GM23338 (cell line): ENCODE data around the gene PRR18. TPM values are rescaled to one million over a fixed set of nuclear protein-coding genes. Genes with fewer than 3 reads are reported as not detected.

ENCODE experiments used
- ATAC-seq: fragments of 200-7000 bp; cut with Tn5 transposase; 3 replicates; pipeline ENCODE4 v1.9.1; 2020
- DNase-seq: peaks from one replicate; pipeline ENCODE4 v3.0.0-alpha.2; 2015; ENCODE audit warnings: low spot score
- H2AFZ ChIP-seq: fragments of 200-600 bp; sonication (generic); 2 replicates; pipeline ENCODE4 v1.8.0; 2016; ENCODE audit warnings: antibody characterized with exemption, mild to moderate bottlenecking, moderate library complexity
- H3F3A ChIP-seq: fragments of 200-600 bp; sonication (generic); replicated peaks from 2 replicates; pipeline ENCODE4 v1.8.0; 2017; ENCODE audit warnings: antibody characterized with exemption, mixed run types, low read depth
- H3K27ac ChIP-seq: fragments of 200-600 bp; sonication (generic); 2 replicates; pipeline ENCODE4 v1.6.1; 2016; ENCODE audit warnings: low read depth
- H3K27me3 ChIP-seq: fragments of 200-600 bp; sonication (generic); 2 replicates; pipeline ENCODE4 v1.8.0; 2016; ENCODE audit warnings: mild to moderate bottlenecking, mixed run types, moderate library complexity; ENCODE audit not compliant: insufficient read depth
- H3K36me3 ChIP-seq: fragments of 200-600 bp; sonication (generic); 2 replicates; pipeline ENCODE4 v1.8.0; 2016; ENCODE audit warnings: mild to moderate bottlenecking; ENCODE audit not compliant: insufficient read depth
- H3K4me1 ChIP-seq: fragments of 200-600 bp; sonication (generic); 2 replicates; pipeline ENCODE4 v1.8.0; 2016; ENCODE audit warnings: mild to moderate bottlenecking, moderate library complexity; ENCODE audit not compliant: insufficient read depth
- H3K4me2 ChIP-seq: fragments of 200-600 bp; sonication (generic); 2 replicates; pipeline ENCODE4 v1.7.1; 2017; ENCODE audit warnings: mixed run types
- H3K4me3 ChIP-seq: fragments of 200-600 bp; sonication (generic); 2 replicates; pipeline ENCODE4 v1.6.1; 2016; ENCODE audit warnings: mixed run types
- H3K79me2 ChIP-seq: fragments of 200-600 bp; sonication (generic); replicated peaks from 2 replicates; pipeline ENCODE4 v1.8.0; 2017; ENCODE audit warnings: mild to moderate bottlenecking; ENCODE audit not compliant: insufficient read depth
- H3K9me2 ChIP-seq: fragments of 200-600 bp; sonication (generic); 2 replicates; pipeline ENCODE4 v1.8.0; 2017; ENCODE audit not compliant: insufficient read depth
- H4K20me1 ChIP-seq: fragments of 200-600 bp; sonication (generic); replicated peaks from 2 replicates; pipeline ENCODE4 v1.8.0; 2017; ENCODE audit warnings: mild to moderate bottlenecking; ENCODE audit not compliant: insufficient read depth
- H3K27ac Mint-ChIP-seq: 2 replicates; pipeline ENCODE4 v1.8.0; 2020; ENCODE audit warnings: inconsistent platforms, mild to moderate bottlenecking, moderate library complexity, mixed read lengths
- H3K27me3 Mint-ChIP-seq: 3 replicates; pipeline ENCODE4 v1.8.0; 2022; ENCODE audit warnings: low read depth, mild to moderate bottlenecking, moderate library complexity, mixed read lengths, inconsistent platforms; ENCODE audit not compliant: insufficient read depth, poor library complexity
- H3K36me3 Mint-ChIP-seq: 3 replicates; pipeline ENCODE4 v1.8.0; 2021; ENCODE audit warnings: low read depth, mild to moderate bottlenecking, inconsistent platforms, moderate library complexity, mixed read lengths
- H3K4me1 Mint-ChIP-seq: 3 replicates; pipeline ENCODE4 v1.8.0; 2020; ENCODE audit warnings: mild to moderate bottlenecking, inconsistent platforms, mixed read lengths
- H3K4me3 Mint-ChIP-seq: 3 replicates; pipeline ENCODE4 v1.8.0; 2021; ENCODE audit warnings: moderate library complexity, mild to moderate bottlenecking, inconsistent platforms, mixed read lengths
- H3K9me3 Mint-ChIP-seq: 3 replicates; pipeline ENCODE4 v1.8.0; 2020; ENCODE audit warnings: moderate library complexity, mild to moderate bottlenecking, inconsistent platforms, mixed read lengths
- CREB1 ChIP-seq: fragments of 250-450 bp; sonication (Bioruptor Pico); IDR thresholded peaks from 2 replicates; pipeline ENCODE4 v1.5.0; 2020; ENCODE audit warnings: low read depth, mild to moderate bottlenecking, moderate library complexity
- CTCF ChIP-seq, 2 experiments: fragments of 200-600 bp in 1 of 2; sonication (generic) in 1 of 2; conservative IDR thresholded peaks; 2 replicates each; pipeline versions ENCODE4 v1.5.1 to v1.6.1; 2016 to 2017; ENCODE audit warnings: antibody characterized with exemption in 2 of 2, low read depth in 2 of 2, mild to moderate bottlenecking in 2 of 2, moderate library complexity in 1 of 2
- ETS1 ChIP-seq: IDR thresholded peaks from 2 replicates; pipeline ENCODE4 v1.6.1; 2016; ENCODE audit warnings: antibody characterized with exemption
- EZH2 ChIP-seq: fragments of 200-600 bp; sonication (generic); IDR thresholded peaks from one replicate; pipeline ENCODE4 v1.8.0; 2017; ENCODE audit warnings: antibody characterized with exemption, mild to moderate bottlenecking, low read depth; ENCODE audit not compliant: unreplicated experiment
- JUNB ChIP-seq: IDR thresholded peaks from one replicate; pipeline ENCODE4 v1.6.1; 2016; ENCODE audit warnings: antibody characterized with exemption; ENCODE audit not compliant: unreplicated experiment
- NANOG ChIP-seq: IDR thresholded peaks from 2 replicates; pipeline ENCODE4 v1.6.1; 2016; ENCODE audit warnings: antibody characterized with exemption, borderline replicate concordance
- REST ChIP-seq: IDR thresholded peaks from one replicate; pipeline ENCODE4 v1.6.1; 2018; ENCODE audit warnings: antibody characterized with exemption; ENCODE audit not compliant: unreplicated experiment
- STAT1 ChIP-seq: IDR thresholded peaks from one replicate; pipeline ENCODE4 v1.6.1; 2016; ENCODE audit warnings: antibody characterized with exemption; ENCODE audit not compliant: unreplicated experiment
- ZNF114 ChIP-seq: fragments of 250-450 bp; sonication (Bioruptor Pico); IDR thresholded peaks from 2 replicates; pipeline ENCODE4 v1.5.0; 2020; ENCODE audit warnings: mild to moderate bottlenecking, moderate library complexity
- ZNF331 ChIP-seq: fragments of 250-450 bp; sonication (Bioruptor Pico); IDR thresholded peaks from 2 replicates; pipeline ENCODE4 v1.5.0; 2020; ENCODE audit warnings: low read depth, mild to moderate bottlenecking, moderate library complexity
- polyA plus RNA-seq: library from polyadenylated mRNA; unstranded; fragments of >200 nt; fragmentation: Nextera tagmentation; extraction: Ambion mirVana; gene quantifications from 2 replicates; pipeline ENCODE4 v1.2.1, GENCODE V29; 2016
- total RNA-seq: library from RNA; depleted of rRNA; stranded (reverse); fragments of >200 nt; shearing (Covaris generic); gene quantifications from 2 replicates; pipeline ENCODE4 v1.2.3, GENCODE V29; 2014

The PRR18 gene
- total and polyA plus RNA-seq, 2 experiments from 2014 or later, result 0.24 TPM; not detected in 1

GRCh38 chr6:166285233-166285632 is 23.0 kb downstream of the PRR18 start:
- Histone ChIP-seq H3F3A (0 out of 2 replicates have a peak, but pooled peaks cover 3% of the 10 kb centered on the region), H2AFZ (no peak overlapping the region), H3K4me3 (no peak overlapping the region), H3K9me2 (no peaks in the 10 kb centered on the region), H3K36me3 (no peaks in the 10 kb centered on the region), H3K4me2 (no peak overlapping the region), H3K4me1 (no peaks in the 10 kb centered on the region), H4K20me1 (no peaks in the 10 kb centered on the region), H3K27ac (no peak overlapping the region), H3K79me2 (no peaks in the 10 kb centered on the region), H3K27me3 (no peaks in the 10 kb centered on the region)
- no peak for ATAC-seq
- Mint-ChIP-seq H3K27me3 (peaks cover 6% of the 10 kb centered on the region), H3K27ac (no peak overlapping the region), H3K9me3 (no peaks in the 10 kb centered on the region), H3K36me3 (no peaks in the 10 kb centered on the region), H3K4me3 (no peak overlapping the region), H3K4me1 (peaks cover 8% of the 10 kb centered on the region)
- no peak for TF ChIP-seq NANOG
- TF ChIP-seq REST, result no peak
- no peak for TF ChIP-seq STAT1
- TF ChIP-seq ETS1, result no peak
- TF ChIP-seq CTCF (conservative IDR thresholded peaks at IDR 0.05; ENCODE audit: low read depth in 2 of 2), result no peak
- no peak for TF ChIP-seq CREB1
- no peak for TF ChIP-seq EZH2
- peak; percentile 19 for DNase-seq

GRCh38 chr6:166284640-166285039 is 23.6 kb downstream of the PRR18 start:
- H3K4me1 ChIP-seq, result no peaks in the 10 kb centered on the region
- DNase-seq, result no peak
- no peaks in the 10 kb centered on the region for H3K9me2 ChIP-seq
- no peaks in the 10 kb centered on the region for H3K9me3 Mint-ChIP-seq
- no peak for ATAC-seq
- no peaks in the 10 kb centered on the region for H3K27me3 ChIP-seq
- H3K36me3 Mint-ChIP-seq, result no peaks in the 10 kb centered on the region
- peaks cover 8% of the 10 kb centered on the region for H3K4me1 Mint-ChIP-seq
- no peak overlapping the region for H3K27ac Mint-ChIP-seq
- no peak overlapping the region for H3K4me3 ChIP-seq
- no peak for TF ChIP-seq CREB1
- no peak for TF ChIP-seq EZH2
- no peak for TF ChIP-seq REST
- no peak for TF ChIP-seq ZNF331
- TF ChIP-seq NANOG, result no peak
- no peak for TF ChIP-seq STAT1
- TF ChIP-seq JUNB, result no peak
- no peak for TF ChIP-seq ZNF114 (CRISPR knock-in tag)
- no peak overlapping the region for H3K27ac ChIP-seq
- 0 out of 2 replicates have a peak, but pooled peaks cover 3% of the 10 kb centered on the region for H3F3A ChIP-seq
- no peaks in the 10 kb centered on the region for H4K20me1 ChIP-seq
- H3K4me3 Mint-ChIP-seq, result no peak overlapping the region
- H3K36me3 ChIP-seq, result no peaks in the 10 kb centered on the region
- no peak overlapping the region for H2AFZ ChIP-seq
- no peak overlapping the region for H3K4me2 ChIP-seq
- H3K79me2 ChIP-seq, result no peaks in the 10 kb centered on the region
- peaks cover 12% of the 10 kb centered on the region for H3K27me3 Mint-ChIP-seq
